WTC11 (cell line): ENCODE results near the gene APRT. TPM values are rescaled to one million over a fixed set of nuclear protein-coding genes. Genes with fewer than 3 reads are reported as not detected.

Experiments used
- ATAC-seq: fragments of 200-7000 bp; cut with Tn5 transposase; 2 replicates; pipeline ENCODE4 v1.10.0; 2021; ENCODE audit warnings: mild to moderate bottlenecking, moderate library complexity
- CTCF ChIA-PET: fragments of 300-600 bp; sonication (Branson Sonifier 250); formaldehyde crosslinking; loops from one replicate; lab custom pipeline; 2021; ENCODE audit warnings: antibody characterized with exemption; lab: Charles Lee
- POLR2A ChIA-PET: fragments of 350-600 bp; sonication (Branson Sonifier 250); formaldehyde crosslinking; loops from one replicate; lab custom pipeline; 2021; ENCODE audit warnings: antibody characterized with exemption; lab: Charles Lee
- DNase-seq: peaks from one replicate; pipeline ENCODE4 v3.0.0; 2021; ENCODE audit warnings: low spot score
- H3K27ac Mint-ChIP-seq: 2 replicates; pipeline ENCODE4 v1.8.0; 2021; ENCODE audit warnings: mixed read lengths
- H3K27me3 Mint-ChIP-seq: 2 replicates; pipeline ENCODE4 v1.8.0; 2021; ENCODE audit warnings: low read depth, mild to moderate bottlenecking, moderate library complexity, mixed read lengths
- H3K36me3 Mint-ChIP-seq: 2 replicates; pipeline ENCODE4 v1.8.0; 2021; ENCODE audit warnings: mixed read lengths
- H3K4me1 Mint-ChIP-seq: 2 replicates; pipeline ENCODE4 v1.8.0; 2022; ENCODE audit warnings: mixed read lengths
- H3K4me3 Mint-ChIP-seq: 2 replicates; pipeline ENCODE4 v1.8.0; 2021; ENCODE audit warnings: mild to moderate bottlenecking, moderate library complexity, mixed read lengths
- H3K9me3 Mint-ChIP-seq: 2 replicates; pipeline ENCODE4 v1.8.0; 2021; ENCODE audit warnings: mixed read lengths
- AFF4 ChIP-seq: sonication (generic); formaldehyde crosslinking; IDR thresholded peaks from 2 replicates; pipeline ENCODE4 v1.8.1; 2023; ENCODE audit warnings: mild to moderate bottlenecking, missing genetic modification reagents, borderline replicate concordance
- CBFB ChIP-seq: sonication (generic); formaldehyde crosslinking; IDR thresholded peaks from 2 replicates; pipeline ENCODE4 v1.8.1; 2022; ENCODE audit warnings: mild to moderate bottlenecking, low read depth, missing genetic modification reagents
- E2F1 ChIP-seq: sonication (generic); formaldehyde crosslinking; IDR thresholded peaks from 2 replicates; pipeline ENCODE4 v1.8.0; 2022; ENCODE audit warnings: mild to moderate bottlenecking, missing genetic modification reagents
- ESRRA ChIP-seq: sonication (generic); formaldehyde crosslinking; IDR thresholded peaks from 2 replicates; pipeline ENCODE4 v1.8.1; 2022; ENCODE audit warnings: mild to moderate bottlenecking, missing genetic modification reagents, borderline replicate concordance
- NR3C1 ChIP-seq: sonication (generic); formaldehyde crosslinking; conservative IDR thresholded peaks from 2 replicates; pipeline ENCODE4 v1.8.1; 2023; ENCODE audit warnings: low read depth, mild to moderate bottlenecking, missing genetic modification reagents
- RELA ChIP-seq: sonication (generic); formaldehyde crosslinking; IDR thresholded peaks from 2 replicates; pipeline ENCODE4 v1.8.1; 2022; ENCODE audit warnings: missing genetic modification reagents, mild to moderate bottlenecking, borderline replicate concordance
- TP53 ChIP-seq: sonication (generic); formaldehyde crosslinking; IDR thresholded peaks from 2 replicates; pipeline ENCODE4 v1.8.1; 2023; ENCODE audit warnings: mild to moderate bottlenecking, missing genetic modification reagents
- USF1 ChIP-seq: sonication (generic); formaldehyde crosslinking; IDR thresholded peaks from 2 replicates; pipeline ENCODE4 v1.8.0; 2022; ENCODE audit warnings: mild to moderate bottlenecking, missing genetic modification reagents
- ZBTB43 ChIP-seq: sonication (generic); formaldehyde crosslinking; IDR thresholded peaks from 2 replicates; pipeline ENCODE4 v1.8.1; 2023; ENCODE audit warnings: mild to moderate bottlenecking, missing genetic modification reagents
- ZNF263 ChIP-seq: sonication (generic); formaldehyde crosslinking; IDR thresholded peaks from 2 replicates; pipeline ENCODE4 v1.8.1; 2022; ENCODE audit warnings: low read depth, mild to moderate bottlenecking, moderate library complexity, missing genetic modification reagents
- ZNF423 ChIP-seq: fragments of 250-450 bp; sonication (Bioruptor Pico); IDR thresholded peaks from 2 replicates; pipeline ENCODE4 v2.1.2; 2022; ENCODE audit warnings: mild to moderate bottlenecking, moderate library complexity
- total RNA-seq: library from RNA; stranded (reverse); gene quantifications from 3 replicates; pipeline ENCODE4 v1.2.3, GENCODE V29; 2021
- TF ChIP-seq, protein P1 (sequence below): sonication (generic); formaldehyde crosslinking; conservative IDR thresholded peaks from 2 replicates; pipeline ENCODE4 v1.8.1; 2023; ENCODE audit warnings: mild to moderate bottlenecking, low read depth, missing genetic modification reagents, moderate library complexity
- TF ChIP-seq, protein P2 (sequence below): sonication (generic); formaldehyde crosslinking; IDR thresholded peaks from 2 replicates; pipeline ENCODE4 v1.8.1; 2023; ENCODE audit warnings: mild to moderate bottlenecking, missing genetic modification reagents, moderate library complexity

APRT gene
- total RNA-seq, 1 experiment from 2014 or later: 288 TPM

DNA sequence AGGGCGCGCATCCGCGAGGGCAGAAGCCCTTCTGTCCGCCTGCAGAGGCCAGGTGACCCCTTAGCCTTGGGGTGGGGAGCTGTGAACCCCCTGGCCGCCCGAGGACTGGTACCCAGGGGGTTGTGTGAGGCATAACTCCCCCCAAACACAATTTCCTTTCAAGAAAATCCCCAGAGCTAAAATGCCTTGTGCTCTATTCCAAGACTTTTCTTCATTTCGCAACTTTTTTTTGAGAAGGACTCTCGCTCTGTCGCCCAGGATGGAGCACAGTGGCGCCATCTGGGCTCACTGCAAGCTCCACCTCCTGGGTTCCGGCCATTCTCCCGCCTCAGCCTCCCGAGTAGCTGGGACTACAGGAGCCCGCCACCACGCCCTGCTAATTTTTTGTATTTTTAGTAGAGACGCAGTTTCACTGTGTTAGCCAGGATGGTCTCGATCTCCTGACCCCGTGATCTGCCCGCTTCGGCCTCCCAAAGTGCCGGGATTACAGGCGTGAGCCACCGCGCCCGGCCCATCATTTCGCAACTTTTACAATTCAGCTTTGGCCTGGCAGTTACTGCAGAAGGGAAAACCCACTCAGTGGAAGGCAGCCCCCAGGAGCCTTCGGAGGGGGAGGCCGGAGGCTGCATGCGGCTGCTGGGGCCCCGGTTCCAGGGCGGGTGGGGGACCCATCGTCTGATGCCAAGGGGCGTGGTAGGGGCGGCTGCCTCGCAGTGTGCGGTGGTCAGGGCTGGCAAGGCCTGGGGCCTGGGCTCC, 963 bp upstream of the APRT start:
- TF ChIP-seq, protein P1, sequence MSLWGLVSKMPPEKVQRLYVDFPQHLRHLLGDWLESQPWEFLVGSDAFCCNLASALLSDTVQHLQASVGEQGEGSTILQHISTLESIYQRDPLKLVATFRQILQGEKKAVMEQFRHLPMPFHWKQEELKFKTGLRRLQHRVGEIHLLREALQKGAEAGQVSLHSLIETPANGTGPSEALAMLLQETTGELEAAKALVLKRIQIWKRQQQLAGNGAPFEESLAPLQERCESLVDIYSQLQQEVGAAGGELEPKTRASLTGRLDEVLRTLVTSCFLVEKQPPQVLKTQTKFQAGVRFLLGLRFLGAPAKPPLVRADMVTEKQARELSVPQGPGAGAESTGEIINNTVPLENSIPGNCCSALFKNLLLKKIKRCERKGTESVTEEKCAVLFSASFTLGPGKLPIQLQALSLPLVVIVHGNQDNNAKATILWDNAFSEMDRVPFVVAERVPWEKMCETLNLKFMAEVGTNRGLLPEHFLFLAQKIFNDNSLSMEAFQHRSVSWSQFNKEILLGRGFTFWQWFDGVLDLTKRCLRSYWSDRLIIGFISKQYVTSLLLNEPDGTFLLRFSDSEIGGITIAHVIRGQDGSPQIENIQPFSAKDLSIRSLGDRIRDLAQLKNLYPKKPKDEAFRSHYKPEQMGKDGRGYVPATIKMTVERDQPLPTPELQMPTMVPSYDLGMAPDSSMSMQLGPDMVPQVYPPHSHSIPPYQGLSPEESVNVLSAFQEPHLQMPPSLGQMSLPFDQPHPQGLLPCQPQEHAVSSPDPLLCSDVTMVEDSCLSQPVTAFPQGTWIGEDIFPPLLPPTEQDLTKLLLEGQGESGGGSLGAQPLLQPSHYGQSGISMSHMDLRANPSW (CRISPR knock-in tag): no peak
- TF ChIP-seq, protein P2, sequence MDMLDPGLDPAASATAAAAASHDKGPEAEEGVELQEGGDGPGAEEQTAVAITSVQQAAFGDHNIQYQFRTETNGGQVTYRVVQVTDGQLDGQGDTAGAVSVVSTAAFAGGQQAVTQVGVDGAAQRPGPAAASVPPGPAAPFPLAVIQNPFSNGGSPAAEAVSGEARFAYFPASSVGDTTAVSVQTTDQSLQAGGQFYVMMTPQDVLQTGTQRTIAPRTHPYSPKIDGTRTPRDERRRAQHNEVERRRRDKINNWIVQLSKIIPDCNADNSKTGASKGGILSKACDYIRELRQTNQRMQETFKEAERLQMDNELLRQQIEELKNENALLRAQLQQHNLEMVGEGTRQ (CRISPR knock-in tag): peak; percentile 59
- TF ChIP-seq E2F1 (no peak), TP53 (CRISPR knock-in tag) (no peak), ZNF263 (no peak), NR3C1 (CRISPR knock-in tag) (no peak), RELA (CRISPR knock-in tag) (no peak), AFF4 (CRISPR knock-in tag) (no peak), ESRRA (CRISPR knock-in tag) (0 out of 2 replicates have a peak, but pooled peaks have one; percentile 22), ZBTB43 (0 out of 2 replicates have a peak, but pooled peaks have one; percentile 50), CBFB (CRISPR knock-in tag) (no peak), USF1 (CRISPR knock-in tag) (peak; percentile 15; the same call in 1 of the 2 replicates), ZNF423 (no peak)
- peak; percentile 1 for ATAC-seq
- Mint-ChIP-seq H3K9me3 (no peaks in the 10 kb centered on the region), H3K36me3 (peaks cover 23% of the 10 kb centered on the region), H3K27me3 (no peaks in the 10 kb centered on the region), H3K27ac (peak overlapping the region; percentile 91), H3K4me1 (peaks cover 14% of the 10 kb centered on the region), H3K4me3 (peak overlapping the region; percentile 72)
- ChIA-PET CTCF (interaction anchor here (0.6 to 5.1 kb wide), 29 partner anchors 12 to 428 kb away, joined by 3 to 47 read pairs (median 4); partner anchors contain the start of genes CDH15, GALNS and TRAPPC2L), POLR2A (interaction anchor here (0.5 to 1.8 kb wide), 4 partner anchors 9 to 111 kb away, joined by 3 to 6 read pairs (median 4); partner anchors contain the start of genes CDT1 and TRAPPC2L)
- DNase-seq: peak; percentile 59
